HepG2 (cell line): ENCODE data around the gene SF3B6. TPM values are rescaled to one million over a fixed set of nuclear protein-coding genes. Genes with fewer than 3 reads are reported as not detected.

Experiments
- ARNT2 ChIP-seq: sonication (generic); formaldehyde crosslinking; IDR thresholded peaks from 2 replicates; pipeline ENCODE4 v1.8.0; 2022; ENCODE audit warnings: mild to moderate bottlenecking, low read depth, missing genetic modification reagents, moderate library complexity
- SYNCRIP ChIP-seq: fragments of 200-400 bp; formaldehyde crosslinking; IDR thresholded peaks from 2 replicates; pipeline ENCODE4 v1.6.1; 2018; ENCODE audit warnings: mild to moderate bottlenecking, low read depth, low read length; ENCODE audit not compliant: insufficient read depth
- ZKSCAN5 ChIP-seq: sonication (generic); formaldehyde crosslinking; IDR thresholded peaks from 2 replicates; pipeline ENCODE4 v1.5.1; 2020; ENCODE audit warnings: mild to moderate bottlenecking, missing genetic modification reagents
- ZNF30 ChIP-seq: sonication (generic); formaldehyde crosslinking; IDR thresholded peaks from 2 replicates; pipeline ENCODE4 v1.5.0; 2020; ENCODE audit warnings: mild to moderate bottlenecking, missing genetic modification reagents
- ZNF382 ChIP-seq: sonication (generic); formaldehyde crosslinking; IDR thresholded peaks from 2 replicates; pipeline ENCODE4 v1.5.0; 2020; ENCODE audit warnings: missing genetic modification reagents, mild to moderate bottlenecking, borderline replicate concordance
- polyA plus RNA-seq, 8 experiments: library from polyadenylated mRNA; depleted of rRNA in 3 of 8; stranded (reverse) in 7 of 8; unstranded in 1 of 8; fragments of >200 nt; fragmentation: Illumina TruSeq in 4 of 8; extraction: Trizol in 4 of 8; gene quantifications; 2 replicates each; pipeline versions ENCODE4 v1.2.1 to v1.2.3, GENCODE V29; 2011 to 2016; ENCODE audit warnings: low read depth in 4 of 8, missing spikeins in 1 of 8, mixed read lengths in 1 of 8; ENCODE audit not compliant: insufficient read depth in 1 of 8
- total RNA-seq, 5 experiments: library from RNA; depleted of rRNA; stranded (reverse); fragments of >200 nt; fragmentation: Illumina TruSeq; extraction: Trizol; gene quantifications; 2 replicates each; pipeline ENCODE4 v1.2.3, GENCODE V29; 2016; ENCODE audit warnings: low read depth in 1 of 5
- TF ChIP-seq, protein P1 (sequence below), 2 experiments: fragments of 450-650 bp in 1 of 2; sonication (generic) in 1 of 2; formaldehyde crosslinking in 1 of 2; IDR thresholded peaks; 2 replicates each; pipeline versions ENCODE4 v1.6.1 to v1.8.0; 2016 to 2022; ENCODE audit warnings: antibody characterized with exemption in 1 of 2, mild to moderate bottlenecking in 1 of 2, missing genetic modification reagents in 1 of 2
- TF ChIP-seq, protein P2 (sequence below): sonication (generic); formaldehyde crosslinking; IDR thresholded peaks from 2 replicates; pipeline ENCODE4 v1.8.0; 2023; ENCODE audit warnings: mild to moderate bottlenecking, missing genetic modification reagents
- TF ChIP-seq, protein P3 (sequence below): sonication (generic); formaldehyde crosslinking; IDR thresholded peaks from 2 replicates; pipeline ENCODE4 v1.8.1; 2023; ENCODE audit warnings: mild to moderate bottlenecking, inconsistent platforms, moderate library complexity, missing genetic modification reagents, borderline replicate concordance
- TF ChIP-seq, protein P4 (sequence below): sonication (generic); formaldehyde crosslinking; IDR thresholded peaks from 2 replicates; pipeline ENCODE4 v1.4.0; 2020; ENCODE audit warnings: missing genetic modification reagents
- TF ChIP-seq, protein P5 (sequence below): sonication (generic); formaldehyde crosslinking; IDR thresholded peaks from 2 replicates; pipeline ENCODE4 v1.4.0; 2020; ENCODE audit warnings: missing genetic modification reagents, borderline replicate concordance

SF3B6 gene
- total and polyA plus RNA-seq, 2 of the 13 experiments (the other 11 are each of a cell fraction or from before 2014, with no cell fraction given), result 177 to 182 TPM

DNA sequence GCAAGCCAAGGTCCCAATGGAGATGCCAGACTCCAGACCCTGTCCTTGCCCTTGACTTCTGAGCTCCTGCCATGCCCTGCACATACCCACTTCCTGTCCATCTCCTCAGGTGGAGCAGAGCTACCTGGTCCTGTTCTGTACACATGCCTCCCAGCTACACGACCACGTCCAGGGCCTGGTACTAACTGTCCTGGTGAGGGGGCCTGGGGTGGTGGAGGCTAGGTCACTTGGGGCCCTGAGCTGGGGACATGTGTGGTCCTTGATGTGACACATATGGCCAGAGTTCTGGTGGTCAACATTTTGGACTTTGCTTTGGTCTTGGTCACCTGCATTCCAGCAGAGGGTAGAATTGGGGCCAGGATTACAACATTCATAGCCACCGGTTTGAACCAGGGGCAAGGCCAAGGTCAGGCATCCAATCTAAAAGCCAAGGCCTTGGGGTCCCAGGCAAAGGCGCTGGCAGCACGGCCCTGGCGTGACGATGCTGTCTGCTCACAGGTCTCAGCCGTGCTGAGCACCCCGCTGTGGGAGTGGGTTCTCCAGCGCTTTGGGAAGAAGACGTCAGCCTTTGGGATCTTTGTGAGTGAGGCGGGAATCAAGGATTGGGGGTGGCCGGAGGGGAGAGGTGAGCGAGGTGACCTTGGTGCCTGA is 53.7 kb downstream of the SF3B6 start (continued):
- TF ChIP-seq, protein P1, sequence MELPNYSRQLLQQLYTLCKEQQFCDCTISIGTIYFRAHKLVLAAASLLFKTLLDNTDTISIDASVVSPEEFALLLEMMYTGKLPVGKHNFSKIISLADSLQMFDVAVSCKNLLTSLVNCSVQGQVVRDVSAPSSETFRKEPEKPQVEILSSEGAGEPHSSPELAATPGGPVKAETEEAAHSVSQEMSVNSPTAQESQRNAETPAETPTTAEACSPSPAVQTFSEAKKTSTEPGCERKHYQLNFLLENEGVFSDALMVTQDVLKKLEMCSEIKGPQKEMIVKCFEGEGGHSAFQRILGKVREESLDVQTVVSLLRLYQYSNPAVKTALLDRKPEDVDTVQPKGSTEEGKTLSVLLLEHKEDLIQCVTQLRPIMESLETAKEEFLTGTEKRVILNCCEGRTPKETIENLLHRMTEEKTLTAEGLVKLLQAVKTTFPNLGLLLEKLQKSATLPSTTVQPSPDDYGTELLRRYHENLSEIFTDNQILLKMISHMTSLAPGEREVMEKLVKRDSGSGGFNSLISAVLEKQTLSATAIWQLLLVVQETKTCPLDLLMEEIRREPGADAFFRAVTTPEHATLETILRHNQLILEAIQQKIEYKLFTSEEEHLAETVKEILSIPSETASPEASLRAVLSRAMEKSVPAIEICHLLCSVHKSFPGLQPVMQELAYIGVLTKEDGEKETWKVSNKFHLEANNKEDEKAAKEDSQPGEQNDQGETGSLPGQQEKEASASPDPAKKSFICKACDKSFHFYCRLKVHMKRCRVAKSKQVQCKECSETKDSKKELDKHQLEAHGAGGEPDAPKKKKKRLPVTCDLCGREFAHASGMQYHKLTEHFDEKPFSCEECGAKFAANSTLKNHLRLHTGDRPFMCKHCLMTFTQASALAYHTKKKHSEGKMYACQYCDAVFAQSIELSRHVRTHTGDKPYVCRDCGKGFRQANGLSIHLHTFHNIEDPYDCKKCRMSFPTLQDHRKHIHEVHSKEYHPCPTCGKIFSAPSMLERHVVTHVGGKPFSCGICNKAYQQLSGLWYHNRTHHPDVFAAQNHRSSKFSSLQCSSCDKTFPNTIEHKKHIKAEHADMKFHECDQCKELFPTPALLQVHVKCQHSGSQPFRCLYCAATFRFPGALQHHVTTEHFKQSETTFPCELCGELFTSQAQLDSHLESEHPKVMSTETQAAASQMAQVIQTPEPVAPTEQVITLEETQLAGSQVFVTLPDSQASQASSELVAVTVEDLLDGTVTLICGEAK (IDR thresholded peaks at IDR 0.05), result no peak
- TF ChIP-seq, protein P1 (CRISPR knock-in tag; IDR thresholded peaks at IDR 0.05), result peak; percentile 39; the same call in 1 of the 2 replicates
- TF ChIP-seq SYNCRIP (no peak), ZNF30 (no peak), ARNT2 (0 out of 2 replicates have a peak, but pooled peaks have one; percentile 20), ZNF382 (CRISPR knock-in tag) (no peak), ZKSCAN5 (CRISPR knock-in tag) (no peak)
- TF ChIP-seq, protein P2, sequence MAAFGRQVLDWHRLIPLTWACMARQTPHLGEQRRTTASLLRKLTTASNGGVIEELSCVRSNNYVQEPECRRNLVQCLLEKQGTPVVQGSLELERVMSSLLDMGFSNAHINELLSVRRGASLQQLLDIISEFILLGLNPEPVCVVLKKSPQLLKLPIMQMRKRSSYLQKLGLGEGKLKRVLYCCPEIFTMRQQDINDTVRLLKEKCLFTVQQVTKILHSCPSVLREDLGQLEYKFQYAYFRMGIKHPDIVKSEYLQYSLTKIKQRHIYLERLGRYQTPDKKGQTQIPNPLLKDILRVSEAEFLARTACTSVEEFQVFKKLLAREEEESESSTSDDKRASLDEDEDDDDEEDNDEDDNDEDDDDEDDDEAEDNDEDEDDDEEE (CRISPR knock-in tag), result no peak
- TF ChIP-seq, protein P3, sequence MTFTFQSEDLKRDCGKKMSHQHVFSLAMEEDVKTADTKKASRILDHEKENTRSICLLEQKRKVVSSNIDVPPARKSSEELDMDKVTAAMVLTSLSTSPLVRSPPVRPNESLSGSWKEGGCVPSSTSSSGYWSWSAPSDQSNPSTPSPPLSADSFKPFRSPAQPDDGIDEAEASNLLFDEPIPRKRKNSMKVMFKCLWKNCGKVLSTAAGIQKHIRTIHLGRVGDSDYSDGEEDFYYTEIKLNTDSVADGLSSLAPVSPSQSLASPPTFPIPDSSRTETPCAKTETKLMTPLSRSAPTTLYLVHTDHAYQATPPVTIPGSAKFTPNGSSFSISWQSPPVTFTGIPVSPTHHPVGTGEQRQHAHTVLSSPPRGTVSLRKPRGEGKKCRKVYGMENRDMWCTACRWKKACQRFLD (CRISPR knock-in tag), result no peak; the same call in 1 of the 2 replicates
- TF ChIP-seq, protein P4, sequence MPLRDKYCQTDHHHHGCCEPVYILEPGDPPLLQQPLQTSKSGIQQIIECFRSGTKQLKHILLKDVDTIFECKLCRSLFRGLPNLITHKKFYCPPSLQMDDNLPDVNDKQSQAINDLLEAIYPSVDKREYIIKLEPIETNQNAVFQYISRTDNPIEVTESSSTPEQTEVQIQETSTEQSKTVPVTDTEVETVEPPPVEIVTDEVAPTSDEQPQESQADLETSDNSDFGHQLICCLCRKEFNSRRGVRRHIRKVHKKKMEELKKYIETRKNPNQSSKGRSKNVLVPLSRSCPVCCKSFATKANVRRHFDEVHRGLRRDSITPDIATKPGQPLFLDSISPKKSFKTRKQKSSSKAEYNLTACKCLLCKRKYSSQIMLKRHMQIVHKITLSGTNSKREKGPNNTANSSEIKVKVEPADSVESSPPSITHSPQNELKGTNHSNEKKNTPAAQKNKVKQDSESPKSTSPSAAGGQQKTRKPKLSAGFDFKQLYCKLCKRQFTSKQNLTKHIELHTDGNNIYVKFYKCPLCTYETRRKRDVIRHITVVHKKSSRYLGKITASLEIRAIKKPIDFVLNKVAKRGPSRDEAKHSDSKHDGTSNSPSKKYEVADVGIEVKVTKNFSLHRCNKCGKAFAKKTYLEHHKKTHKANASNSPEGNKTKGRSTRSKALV, result no peak
- TF ChIP-seq, protein P5, sequence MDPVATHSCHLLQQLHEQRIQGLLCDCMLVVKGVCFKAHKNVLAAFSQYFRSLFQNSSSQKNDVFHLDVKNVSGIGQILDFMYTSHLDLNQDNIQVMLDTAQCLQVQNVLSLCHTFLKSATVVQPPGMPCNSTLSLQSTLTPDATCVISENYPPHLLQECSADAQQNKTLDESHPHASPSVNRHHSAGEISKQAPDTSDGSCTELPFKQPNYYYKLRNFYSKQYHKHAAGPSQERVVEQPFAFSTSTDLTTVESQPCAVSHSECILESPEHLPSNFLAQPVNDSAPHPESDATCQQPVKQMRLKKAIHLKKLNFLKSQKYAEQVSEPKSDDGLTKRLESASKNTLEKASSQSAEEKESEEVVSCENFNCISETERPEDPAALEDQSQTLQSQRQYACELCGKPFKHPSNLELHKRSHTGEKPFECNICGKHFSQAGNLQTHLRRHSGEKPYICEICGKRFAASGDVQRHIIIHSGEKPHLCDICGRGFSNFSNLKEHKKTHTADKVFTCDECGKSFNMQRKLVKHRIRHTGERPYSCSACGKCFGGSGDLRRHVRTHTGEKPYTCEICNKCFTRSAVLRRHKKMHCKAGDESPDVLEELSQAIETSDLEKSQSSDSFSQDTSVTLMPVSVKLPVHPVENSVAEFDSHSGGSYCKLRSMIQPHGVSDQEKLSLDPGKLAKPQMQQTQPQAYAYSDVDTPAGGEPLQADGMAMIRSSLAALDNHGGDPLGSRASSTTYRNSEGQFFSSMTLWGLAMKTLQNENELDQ (CRISPR knock-in tag), result no peak
